Measurements from ENCODE around the gene SDHA.

DNA sequence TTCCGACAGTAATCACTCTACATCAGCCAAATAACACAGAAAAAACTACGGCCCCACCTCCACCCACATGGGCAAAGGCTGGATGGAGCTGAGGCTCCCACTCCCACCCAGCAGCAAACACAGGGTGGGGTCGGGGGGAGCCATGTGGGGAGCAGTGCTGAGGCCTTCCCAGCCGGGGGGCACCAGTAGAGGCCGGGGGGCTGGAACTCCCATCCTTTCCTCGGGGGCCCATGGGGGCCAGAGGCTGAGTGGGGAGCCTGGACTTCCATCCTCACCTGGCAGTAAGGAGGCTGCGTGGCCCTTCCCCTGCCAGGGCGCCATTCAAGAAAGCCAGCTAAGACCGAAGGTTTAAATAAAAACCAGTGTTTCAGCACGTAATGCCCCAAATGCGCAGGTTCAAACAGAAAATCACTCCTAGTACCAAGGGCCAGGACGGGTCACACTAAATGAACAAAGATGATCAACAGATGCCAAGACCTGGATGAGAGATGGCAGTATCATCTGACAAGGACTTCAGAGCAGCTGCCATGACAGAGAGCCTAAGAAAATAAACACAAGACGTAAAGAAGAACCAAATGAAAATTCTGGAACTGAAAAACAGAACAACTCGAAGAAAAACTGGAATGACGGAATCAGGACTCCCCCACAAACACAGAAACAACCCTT, 9.5 kb upstream of the SDHA start:
- TF ChIP-seq, protein P1, sequence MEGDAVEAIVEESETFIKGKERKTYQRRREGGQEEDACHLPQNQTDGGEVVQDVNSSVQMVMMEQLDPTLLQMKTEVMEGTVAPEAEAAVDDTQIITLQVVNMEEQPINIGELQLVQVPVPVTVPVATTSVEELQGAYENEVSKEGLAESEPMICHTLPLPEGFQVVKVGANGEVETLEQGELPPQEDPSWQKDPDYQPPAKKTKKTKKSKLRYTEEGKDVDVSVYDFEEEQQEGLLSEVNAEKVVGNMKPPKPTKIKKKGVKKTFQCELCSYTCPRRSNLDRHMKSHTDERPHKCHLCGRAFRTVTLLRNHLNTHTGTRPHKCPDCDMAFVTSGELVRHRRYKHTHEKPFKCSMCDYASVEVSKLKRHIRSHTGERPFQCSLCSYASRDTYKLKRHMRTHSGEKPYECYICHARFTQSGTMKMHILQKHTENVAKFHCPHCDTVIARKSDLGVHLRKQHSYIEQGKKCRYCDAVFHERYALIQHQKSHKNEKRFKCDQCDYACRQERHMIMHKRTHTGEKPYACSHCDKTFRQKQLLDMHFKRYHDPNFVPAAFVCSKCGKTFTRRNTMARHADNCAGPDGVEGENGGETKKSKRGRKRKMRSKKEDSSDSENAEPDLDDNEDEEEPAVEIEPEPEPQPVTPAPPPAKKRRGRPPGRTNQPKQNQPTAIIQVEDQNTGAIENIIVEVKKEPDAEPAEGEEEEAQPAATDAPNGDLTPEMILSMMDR (IDR thresholded peaks at IDR 0.05): no peak
- TF ChIP-seq POLR2AphosphoS5 (IDR thresholded peaks at IDR 0.05): no peak
- no peak for TF ChIP-seq POLR2A (IDR thresholded peaks at IDR 0.05)
- no peak for TF ChIP-seq EP300 (IDR thresholded peaks at IDR 0.05; ENCODE audit: low read depth)
